ENCODE data around the gene CDPF1.

DNA sequence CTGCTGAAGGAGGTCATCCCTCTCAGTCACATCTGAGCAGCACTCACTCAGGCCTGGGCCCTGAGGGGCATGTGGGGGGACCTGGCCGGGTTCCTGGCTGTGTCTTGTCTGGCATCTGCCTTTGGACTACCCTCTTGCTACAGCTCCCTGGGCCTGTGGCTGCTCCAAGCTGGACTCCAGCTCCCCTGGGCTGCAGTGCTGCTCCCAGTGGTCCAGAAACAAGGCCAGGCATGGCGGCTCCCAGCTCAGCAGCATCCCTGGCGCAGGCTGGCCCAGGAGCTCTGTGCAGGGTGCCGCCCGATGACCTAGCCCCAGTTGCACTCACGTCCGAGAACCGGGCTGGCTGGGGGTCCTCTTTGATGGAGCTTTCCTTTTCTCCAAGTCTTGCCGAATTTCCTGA is 5.3 kb downstream of the CDPF1 start:
- TF ChIP-seq, protein P1, sequence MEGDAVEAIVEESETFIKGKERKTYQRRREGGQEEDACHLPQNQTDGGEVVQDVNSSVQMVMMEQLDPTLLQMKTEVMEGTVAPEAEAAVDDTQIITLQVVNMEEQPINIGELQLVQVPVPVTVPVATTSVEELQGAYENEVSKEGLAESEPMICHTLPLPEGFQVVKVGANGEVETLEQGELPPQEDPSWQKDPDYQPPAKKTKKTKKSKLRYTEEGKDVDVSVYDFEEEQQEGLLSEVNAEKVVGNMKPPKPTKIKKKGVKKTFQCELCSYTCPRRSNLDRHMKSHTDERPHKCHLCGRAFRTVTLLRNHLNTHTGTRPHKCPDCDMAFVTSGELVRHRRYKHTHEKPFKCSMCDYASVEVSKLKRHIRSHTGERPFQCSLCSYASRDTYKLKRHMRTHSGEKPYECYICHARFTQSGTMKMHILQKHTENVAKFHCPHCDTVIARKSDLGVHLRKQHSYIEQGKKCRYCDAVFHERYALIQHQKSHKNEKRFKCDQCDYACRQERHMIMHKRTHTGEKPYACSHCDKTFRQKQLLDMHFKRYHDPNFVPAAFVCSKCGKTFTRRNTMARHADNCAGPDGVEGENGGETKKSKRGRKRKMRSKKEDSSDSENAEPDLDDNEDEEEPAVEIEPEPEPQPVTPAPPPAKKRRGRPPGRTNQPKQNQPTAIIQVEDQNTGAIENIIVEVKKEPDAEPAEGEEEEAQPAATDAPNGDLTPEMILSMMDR (IDR thresholded peaks at IDR 0.05): no peak
- TF ChIP-seq POLR2AphosphoS5 (IDR thresholded peaks at IDR 0.05; ENCODE audit: low read depth, low read length) (no peak), SIN3A (IDR thresholded peaks at IDR 0.05; ENCODE audit: borderline replicate concordance, insufficient read depth, low read depth, low read length) (no peak)
- TF ChIP-seq, protein P2, sequence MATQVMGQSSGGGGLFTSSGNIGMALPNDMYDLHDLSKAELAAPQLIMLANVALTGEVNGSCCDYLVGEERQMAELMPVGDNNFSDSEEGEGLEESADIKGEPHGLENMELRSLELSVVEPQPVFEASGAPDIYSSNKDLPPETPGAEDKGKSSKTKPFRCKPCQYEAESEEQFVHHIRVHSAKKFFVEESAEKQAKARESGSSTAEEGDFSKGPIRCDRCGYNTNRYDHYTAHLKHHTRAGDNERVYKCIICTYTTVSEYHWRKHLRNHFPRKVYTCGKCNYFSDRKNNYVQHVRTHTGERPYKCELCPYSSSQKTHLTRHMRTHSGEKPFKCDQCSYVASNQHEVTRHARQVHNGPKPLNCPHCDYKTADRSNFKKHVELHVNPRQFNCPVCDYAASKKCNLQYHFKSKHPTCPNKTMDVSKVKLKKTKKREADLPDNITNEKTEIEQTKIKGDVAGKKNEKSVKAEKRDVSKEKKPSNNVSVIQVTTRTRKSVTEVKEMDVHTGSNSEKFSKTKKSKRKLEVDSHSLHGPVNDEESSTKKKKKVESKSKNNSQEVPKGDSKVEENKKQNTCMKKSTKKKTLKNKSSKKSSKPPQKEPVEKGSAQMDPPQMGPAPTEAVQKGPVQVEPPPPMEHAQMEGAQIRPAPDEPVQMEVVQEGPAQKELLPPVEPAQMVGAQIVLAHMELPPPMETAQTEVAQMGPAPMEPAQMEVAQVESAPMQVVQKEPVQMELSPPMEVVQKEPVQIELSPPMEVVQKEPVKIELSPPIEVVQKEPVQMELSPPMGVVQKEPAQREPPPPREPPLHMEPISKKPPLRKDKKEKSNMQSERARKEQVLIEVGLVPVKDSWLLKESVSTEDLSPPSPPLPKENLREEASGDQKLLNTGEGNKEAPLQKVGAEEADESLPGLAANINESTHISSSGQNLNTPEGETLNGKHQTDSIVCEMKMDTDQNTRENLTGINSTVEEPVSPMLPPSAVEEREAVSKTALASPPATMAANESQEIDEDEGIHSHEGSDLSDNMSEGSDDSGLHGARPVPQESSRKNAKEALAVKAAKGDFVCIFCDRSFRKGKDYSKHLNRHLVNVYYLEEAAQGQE (IDR thresholded peaks at IDR 0.05; ENCODE audit: insufficient read depth in 1 of 2, low read depth in 2 of 2, low read length in 1 of 2): no peak

All from Panc1 (cell line).